HEK293 (cell line): ENCODE results near the gene PRRG1.

Experiments used
- CTCF ChIA-PET: fragments of 350-600 bp; formaldehyde crosslinking; extraction: SDS; loops from one replicate; lab custom pipeline; 2021; ENCODE audit warnings: antibody characterized with exemption; lab: Yijun Ruan, JAX
- POLR2A ChIA-PET: fragments of 300-600 bp; formaldehyde crosslinking; extraction: SDS; loops from one replicate; lab custom pipeline; 2020; ENCODE audit warnings: antibody characterized with exemption, inconsistent platforms; lab: Yijun Ruan, JAX
- H3K27ac ChIP-seq: fragments of 200-500 bp; sonication (Bioruptor generic); 2 replicates; pipeline ENCODE4 v1.5.1; 2014; ENCODE audit warnings: low read depth, low read length, control low read depth, inconsistent platforms; ENCODE audit errors: extremely low read depth
- H3K36me3 ChIP-seq, 2 experiments: fragments of 200-500 bp in 1 of 2; sonication (Bioruptor generic) in 1 of 2; 1 replicate in 1 of 2; 2 replicates in 1 of 2; pipeline ENCODE4 v1.5.1; 2014 to 2017; ENCODE audit warnings: inconsistent platforms in 2 of 2, low read length in 2 of 2; ENCODE audit not compliant: control insufficient read depth in 2 of 2, insufficient read depth in 1 of 2
- H3K4me1 ChIP-seq: fragments of 200-500 bp; sonication (Bioruptor generic); 2 replicates; pipeline ENCODE4 v1.5.1; 2014; ENCODE audit warnings: mild to moderate bottlenecking, low read length, inconsistent platforms; ENCODE audit not compliant: control insufficient read depth, insufficient read depth
- H3K4me3 ChIP-seq: 2 replicates; pipeline ENCODE4 v1.5.1; 2011; ENCODE audit warnings: low read depth, mild to moderate bottlenecking, control low read depth, low read length, moderate library complexity
- H3K9me3 ChIP-seq: fragments of 200-500 bp; sonication (Bioruptor generic); 2 replicates; pipeline ENCODE4 v1.5.1; 2014; ENCODE audit warnings: low read depth, low read length, inconsistent platforms; ENCODE audit not compliant: control insufficient read depth, insufficient read depth
- ATF2 ChIP-seq: fragments of 450-650 bp; formaldehyde crosslinking; IDR thresholded peaks from 2 replicates; pipeline ENCODE4 v1.5.1; 2016; ENCODE audit warnings: missing biosample characterization, missing genetic modification characterization, low read depth
- GLI4 ChIP-seq: fragments of 450-650 bp; formaldehyde crosslinking; IDR thresholded peaks from 2 replicates; pipeline ENCODE4 v1.5.1; 2016; ENCODE audit warnings: missing biosample characterization, missing genetic modification characterization
- KLF8 ChIP-seq: fragments of 450-650 bp; formaldehyde crosslinking; IDR thresholded peaks from 2 replicates; pipeline ENCODE4 v1.5.1; 2016; ENCODE audit warnings: missing biosample characterization, missing genetic modification characterization
- PBX3 ChIP-seq: sonication (generic); formaldehyde crosslinking; IDR thresholded peaks from 2 replicates; pipeline ENCODE4 v1.8.1; 2022; ENCODE audit warnings: mild to moderate bottlenecking, moderate library complexity, missing genetic modification reagents
- RBAK ChIP-seq: fragments of 450-650 bp; formaldehyde crosslinking; IDR thresholded peaks from 2 replicates; pipeline ENCODE4 v1.5.1; 2016; ENCODE audit warnings: missing biosample characterization, missing genetic modification characterization
- ZBTB11 ChIP-seq: fragments of 450-650 bp; formaldehyde crosslinking; conservative IDR thresholded peaks from 2 replicates; pipeline ENCODE4 v1.5.1; 2016; ENCODE audit warnings: low read depth, missing biosample characterization, missing genetic modification characterization
- ZBTB26 ChIP-seq: fragments of 450-650 bp; formaldehyde crosslinking; optimal IDR thresholded peaks from 2 replicates; pipeline ENCODE3; 2016; ENCODE audit warnings: missing biosample characterization, mild to moderate bottlenecking, missing genetic modification characterization
- ZBTB8A ChIP-seq: fragments of 450-650 bp; formaldehyde crosslinking; IDR thresholded peaks from 2 replicates; pipeline ENCODE4 v1.5.1; 2016; ENCODE audit warnings: missing biosample characterization, missing genetic modification characterization
- ZEB2 ChIP-seq: fragments of 450-650 bp; formaldehyde crosslinking; IDR thresholded peaks from 2 replicates; pipeline ENCODE4 v1.5.1; 2016; ENCODE audit warnings: missing biosample characterization, missing genetic modification characterization
- ZFP37 ChIP-seq: fragments of 450-650 bp; formaldehyde crosslinking; IDR thresholded peaks from 2 replicates; pipeline ENCODE4 v1.5.1; 2016; ENCODE audit warnings: missing biosample characterization, missing genetic modification characterization
- ZNF202 ChIP-seq: fragments of 450-650 bp; formaldehyde crosslinking; IDR thresholded peaks from 2 replicates; pipeline ENCODE4 v1.5.1; 2016; ENCODE audit warnings: missing biosample characterization, missing genetic modification characterization, borderline replicate concordance
- ZNF221 ChIP-seq: fragments of 450-650 bp; formaldehyde crosslinking; IDR thresholded peaks from 2 replicates; pipeline ENCODE4 v1.5.1; 2017; ENCODE audit warnings: missing biosample characterization, missing genetic modification characterization, borderline replicate concordance
- ZNF24 ChIP-seq: fragments of 450-650 bp; formaldehyde crosslinking; IDR thresholded peaks from 2 replicates; pipeline ENCODE4 v1.5.1; 2016; ENCODE audit warnings: missing biosample characterization, missing genetic modification characterization
- ZNF274 ChIP-seq, 2 experiments: fragments of 200-500 bp in 1 of 2; fragments of 450-650 bp in 1 of 2; sonication (Bioruptor generic) in 1 of 2; formaldehyde crosslinking in 1 of 2; IDR thresholded peaks; 2 replicates each; pipeline versions ENCODE4 v1.5.1 to v1.6.1; 2014 to 2016; ENCODE audit warnings: borderline replicate concordance in 1 of 2, inconsistent platforms in 1 of 2, low read length in 1 of 2, missing biosample characterization in 1 of 2, missing genetic modification characterization in 1 of 2
- ZNF280C ChIP-seq: fragments of 450-650 bp; formaldehyde crosslinking; IDR thresholded peaks from 2 replicates; pipeline ENCODE4 v1.5.1; 2016; ENCODE audit warnings: missing biosample characterization, missing genetic modification characterization
- ZNF398 ChIP-seq: fragments of 450-650 bp; formaldehyde crosslinking; IDR thresholded peaks from 2 replicates; pipeline ENCODE4 v1.5.1; 2017; ENCODE audit warnings: missing biosample characterization, missing genetic modification characterization
- ZNF416 ChIP-seq: fragments of 450-650 bp; formaldehyde crosslinking; IDR thresholded peaks from 2 replicates; pipeline ENCODE4 v1.5.1; 2016; ENCODE audit warnings: missing biosample characterization, missing genetic modification characterization
- ZNF426 ChIP-seq: fragments of 450-650 bp; formaldehyde crosslinking; IDR thresholded peaks from 2 replicates; pipeline ENCODE4 v1.5.1; 2017; ENCODE audit warnings: missing biosample characterization, missing genetic modification characterization, mild to moderate bottlenecking, inconsistent platforms, moderate library complexity
- ZNF501 ChIP-seq: fragments of 450-650 bp; formaldehyde crosslinking; IDR thresholded peaks from 2 replicates; pipeline ENCODE4 v1.5.1; 2016; ENCODE audit warnings: missing biosample characterization, missing genetic modification characterization
- ZNF558 ChIP-seq: fragments of 450-650 bp; formaldehyde crosslinking; IDR thresholded peaks from 2 replicates; pipeline ENCODE4 v1.5.1; 2016; ENCODE audit warnings: missing biosample characterization, missing genetic modification characterization
- ZNF585B ChIP-seq: fragments of 450-650 bp; formaldehyde crosslinking; IDR thresholded peaks from 2 replicates; pipeline ENCODE4 v1.5.1; 2016; ENCODE audit warnings: missing biosample characterization, missing genetic modification characterization
- ZNF776 ChIP-seq: fragments of 450-650 bp; formaldehyde crosslinking; IDR thresholded peaks from 2 replicates; pipeline ENCODE4 v1.5.0; 2017; ENCODE audit warnings: missing biosample characterization, missing genetic modification characterization, borderline replicate concordance

PRRG1 gene

GRCh38 chrX:37380256-37380655 lies 31.1 kb downstream of the PRRG1 start (continued):
- TF ChIP-seq PBX3 = no peak
- no peak for TF ChIP-seq ZBTB11 (tag by site-specific recombination)
- TF ChIP-seq ZNF416 = no peak

GRCh38 chrX:37380924-37381323 lies 31.8 kb downstream of the PRRG1 start:
- H3K9me3 ChIP-seq = no peaks in the 10 kb centered on the region
- CTCF ChIA-PET = no interaction called here
- H3K36me3 ChIP-seq = no peaks in the 10 kb centered on the region
- H3K27ac ChIP-seq = no peak overlapping the region
- H3K4me3 ChIP-seq = no peak overlapping the region
- H3K4me1 ChIP-seq = peaks cover 22% of the 10 kb centered on the region
- POLR2A ChIA-PET = interaction anchor here (0.6 kb wide), 1 partner anchor 32 kb away, joined by 10 read pairs; no protein-coding TSS in a partner anchor
- TF ChIP-seq ZNF585B (tag by site-specific recombination) (no peak), ZNF398 (tag by site-specific recombination) (no peak), ZNF776 (tag by site-specific recombination) (no peak), ZNF274 (IDR thresholded peaks at IDR 0.05; ENCODE audit: low read length) (no peak), ZNF274 (tag by site-specific recombination; IDR thresholded peaks at IDR 0.05; ENCODE audit: borderline replicate concordance) (no peak), ZNF280C (tag by site-specific recombination) (no peak), ZNF426 (no peak), ZBTB8A (tag by site-specific recombination) (no peak), ZNF501 (tag by site-specific recombination) (no peak), ZNF221 (tag by site-specific recombination) (no peak), RBAK (no peak), GLI4 (tag by site-specific recombination) (no peak), ZNF24 (tag by site-specific recombination) (no peak), ZNF558 (tag by site-specific recombination) (no peak), ZEB2 (peak; percentile 56; the same call in 1 of the 2 replicates), KLF8 (tag by site-specific recombination) (peak; percentile 29; the same call in 1 of the 2 replicates), ZBTB26 (no peak), ZNF202 (tag by site-specific recombination) (no peak), ATF2 (tag by site-specific recombination) (no peak), ZFP37 (tag by site-specific recombination) (no peak)
